PC-3 (cell line): ENCODE measurements around the gene STX3. TPM values are rescaled to one million over a fixed set of nuclear protein-coding genes. Genes with fewer than 3 reads are reported as not detected.
"Not testable (repeated sequence)": the region's sequence is repeated elsewhere in the genome, so short reads cannot be mapped to it uniquely, and the experiment has no call there.

ENCODE experiments used
- ATAC-seq: fragments of 200-7000 bp; cut with Tn5 transposase; 2 replicates; pipeline ENCODE4 v1.9.1; 2020; ENCODE audit warnings: mild to moderate bottlenecking, moderate library complexity
- BruUV-seq: library from RNA; stranded (reverse); fragments of 400-500 nt; replicated peaks from 2 replicates; lab custom pipeline; 2021; lab: Mats Ljungman, UMichigan
- CTCF ChIA-PET: fragments of 300-600 bp; sonication (Branson Sonifier 250); formaldehyde crosslinking; loops from one replicate; lab custom pipeline; 2022; ENCODE audit warnings: antibody characterized with exemption; lab: Charles Lee
- POLR2A ChIA-PET: fragments of 300-600 bp; sonication (Branson Sonifier 250); formaldehyde crosslinking; loops from one replicate; lab custom pipeline; 2022; ENCODE audit warnings: antibody characterized with exemption; ENCODE audit not compliant: unreplicated experiment; lab: Charles Lee
- DNase-seq: peaks from one replicate; pipeline ENCODE4 v3.0.0-alpha.2; 2015
- H2AFZ ChIP-seq: fragments of 300-600 bp; sonication (generic); 2 replicates; pipeline ENCODE4 v1.6.0; 2016; ENCODE audit warnings: antibody characterized with exemption, low read length
- H3F3A ChIP-seq: fragments of 300-600 bp; sonication (generic); one replicate; pipeline ENCODE4 v1.6.0; 2017; ENCODE audit warnings: antibody characterized with exemption, low read length, control low read depth, mild to moderate bottlenecking; ENCODE audit not compliant: unreplicated experiment
- H3K27ac ChIP-seq: fragments of 300-600 bp; sonication (generic); 2 replicates; pipeline ENCODE4 v1.5.1; 2016; ENCODE audit warnings: mild to moderate bottlenecking, low read length
- H3K27me3 ChIP-seq: fragments of 300-600 bp; sonication (generic); 2 replicates; pipeline ENCODE4 v1.6.1; 2016; ENCODE audit warnings: low read length, mixed read lengths
- H3K36me3 ChIP-seq: fragments of 300-600 bp; sonication (generic); 2 replicates; pipeline ENCODE4 v1.6.1; 2016; ENCODE audit warnings: low read depth, mixed run types, low read length, mixed read lengths
- H3K4me1 ChIP-seq: fragments of 300-600 bp; sonication (generic); 2 replicates; pipeline ENCODE4 v1.5.1; 2016; ENCODE audit warnings: low read length; ENCODE audit not compliant: insufficient read depth
- H3K4me2 ChIP-seq: fragments of 300-600 bp; sonication (generic); 2 replicates; pipeline ENCODE4 v1.6.0; 2016; ENCODE audit warnings: low read length
- H3K4me3 ChIP-seq: fragments of 300-600 bp; sonication (generic); 2 replicates; pipeline ENCODE4 v1.5.1; 2016; ENCODE audit warnings: mild to moderate bottlenecking, low read length, mixed read lengths
- H3K79me2 ChIP-seq: fragments of 300-600 bp; sonication (generic); 2 replicates; pipeline ENCODE4 v1.6.1; 2017; ENCODE audit warnings: low read length, mixed read lengths
- H3K9ac ChIP-seq: fragments of 300-600 bp; sonication (generic); 2 replicates; pipeline ENCODE4 v1.6.0; 2016; ENCODE audit warnings: mild to moderate bottlenecking, low read length
- H3K9me2 ChIP-seq: fragments of 300-600 bp; sonication (generic); replicated peaks from 2 replicates; pipeline ENCODE4 v1.6.1; 2016; ENCODE audit warnings: mixed run types, low read length, mixed read lengths
- H3K9me3 ChIP-seq: fragments of 300-600 bp; sonication (generic); 2 replicates; pipeline ENCODE4 v1.6.1; 2016; ENCODE audit warnings: low read length, mixed read lengths
- H4K20me1 ChIP-seq: fragments of 300-600 bp; sonication (generic); 2 replicates; pipeline ENCODE4 v1.6.1; 2016; ENCODE audit warnings: low read length, mixed read lengths
- CTCF ChIP-seq: fragments of 300-600 bp; sonication (generic); conservative IDR thresholded peaks from 2 replicates; pipeline ENCODE4 v1.5.1; 2017; ENCODE audit warnings: antibody characterized with exemption, low read depth, mild to moderate bottlenecking, low read length
- EZH2 ChIP-seq: fragments of 300-600 bp; sonication (generic); IDR thresholded peaks from one replicate; pipeline ENCODE4 v1.6.1; 2017; ENCODE audit warnings: antibody characterized with exemption, mild to moderate bottlenecking, low read length; ENCODE audit not compliant: unreplicated experiment
- EZH2phosphoT487 ChIP-seq: fragments of 300-600 bp; sonication (generic); IDR thresholded peaks from 2 replicates; pipeline ENCODE4 v1.6.1; 2018; ENCODE audit warnings: mild to moderate bottlenecking, antibody characterized with exemption, low read length, borderline replicate concordance
- intact Hi-C: fragments of 100-400 bp; cut with micrococcal nuclease; formaldehyde crosslinking; loops from 2 replicates; pipeline ENCODE4 v1.9.0; 2023
- total RNA-seq: library from RNA; depleted of rRNA; stranded (reverse); fragments of >200 nt; gene quantifications from 2 replicates; pipeline ENCODE4 v1.2.3, GENCODE V29; 2014

STX3 gene
- total RNA-seq, 1 experiment from 2014 or later: 49.8 TPM

- DNase-seq (no peak), ATAC-seq (no peak)
- H3K4me1 ChIP-seq: no peaks in the 10 kb centered on the region
- no peak overlapping the region for H3K4me2 ChIP-seq
- CTCF ChIA-PET: no interaction called here
- H3K4me3 ChIP-seq: no peak overlapping the region
- no peaks in the 10 kb centered on the region for H3K27me3 ChIP-seq
- 0 out of 2 replicates have a peak, but pooled peaks cover 3% of the 10 kb centered on the region for H3K9me2 ChIP-seq
- H3F3A ChIP-seq: no peaks in the 10 kb centered on the region
- H4K20me1 ChIP-seq: no peaks in the 10 kb centered on the region
- no peaks in the 10 kb centered on the region for H3K9me3 ChIP-seq
- BruUV-seq: no TSS peak
- TF ChIP-seq EZH2: no peak
- no peak for TF ChIP-seq EZH2phosphoT487
- TF ChIP-seq CTCF: no peak
- no peaks in the 10 kb centered on the region for H3K79me2 ChIP-seq
- no peak overlapping the region for H3K9ac ChIP-seq
- no peak overlapping the region for H2AFZ ChIP-seq
- POLR2A ChIA-PET: no interaction called here
- H3K36me3 ChIP-seq: no peaks in the 10 kb centered on the region
- intact Hi-C loops: no loop called here
- no peak overlapping the region for H3K27ac ChIP-seq
These were observed 92.5 kb downstream of the STX3 start for GRCh38 chr11:59847626-59848025.

- POLR2A ChIA-PET, CTCF ChIA-PET, BruUV-seq: not testable (repeated sequence)
These were observed 93.3 kb downstream of the STX3 start for GRCh38 chr11:59848439-59848838.

GRCh38 chr11:59849129-59849528 lies 94.0 kb downstream of the STX3 start:
- no peak for DNase-seq

More at GRCh38 chr11:59848439-59848838, 93.3 kb downstream of the STX3 start:
- H3K9me3 ChIP-seq, H4K20me1 ChIP-seq, H3K4me1 ChIP-seq, H3K4me2 ChIP-seq, H3K79me2 ChIP-seq, H3K27ac ChIP-seq, H2AFZ ChIP-seq, H3K27me3 ChIP-seq, DNase-seq, H3K4me3 ChIP-seq, H3K9me2 ChIP-seq, ATAC-seq, H3K36me3 ChIP-seq, H3F3A ChIP-seq, H3K9ac ChIP-seq, intact Hi-C loops: not testable (repeated sequence)

GRCh38 chr11:59849551-59849950 lies 94.4 kb downstream of the STX3 start:
- DNase-seq, H2AFZ ChIP-seq, H4K20me1 ChIP-seq, BruUV-seq, H3F3A ChIP-seq, H3K9ac ChIP-seq, CTCF ChIA-PET, POLR2A ChIA-PET, intact Hi-C loops, ATAC-seq, H3K9me2 ChIP-seq, H3K4me3 ChIP-seq, H3K9me3 ChIP-seq, H3K27ac ChIP-seq, H3K27me3 ChIP-seq, H3K4me2 ChIP-seq, H3K36me3 ChIP-seq, H3K4me1 ChIP-seq, H3K79me2 ChIP-seq: not testable (repeated sequence)

More at GRCh38 chr11:59849129-59849528, 94.0 kb downstream of the STX3 start:
- Histone ChIP-seq H3K9me3 (no peaks in the 10 kb centered on the region), H3K27me3 (no peaks in the 10 kb centered on the region), H4K20me1 (no peaks in the 10 kb centered on the region), H3K27ac (no peak overlapping the region), H3F3A (no peaks in the 10 kb centered on the region), H3K4me2 (no peak overlapping the region), H3K9ac (no peak overlapping the region), H3K4me1 (no peaks in the 10 kb centered on the region), H3K4me3 (no peak overlapping the region), H2AFZ (no peak overlapping the region), H3K36me3 (no peaks in the 10 kb centered on the region), H3K79me2 (no peaks in the 10 kb centered on the region), H3K9me2 (0 out of 2 replicates have a peak, but pooled peaks cover 3% of the 10 kb centered on the region)
- intact Hi-C loops: no loop called here
- ATAC-seq: no peak
- TF ChIP-seq EZH2 (no peak), EZH2phosphoT487 (no peak), CTCF (no peak)
- CTCF ChIA-PET: no interaction called here
- BruUV-seq: no TSS peak
- POLR2A ChIA-PET: no interaction called here

- H3K4me2 ChIP-seq, H3K9ac ChIP-seq, H3K4me3 ChIP-seq, H3K79me2 ChIP-seq, DNase-seq, H3K4me1 ChIP-seq, H3K27ac ChIP-seq, ATAC-seq, H3K9me2 ChIP-seq, H3K36me3 ChIP-seq, H2AFZ ChIP-seq, POLR2A ChIA-PET, CTCF ChIA-PET, BruUV-seq, H3K9me3 ChIP-seq, H3K27me3 ChIP-seq, H3F3A ChIP-seq, intact Hi-C loops, H4K20me1 ChIP-seq: not testable (repeated sequence)
These were observed 96.2 kb downstream of the STX3 start for GRCh38 chr11:59851416-59851815.
